HG02943 (cell line): ENCODE results near the gene GRIN3A.
"Not testable (repeated sequence)": the region's sequence is repeated elsewhere in the genome, so short reads cannot be mapped to it uniquely, and the experiment has no call there.

Experiments
- ATAC-seq: cut with Tn5 transposase; IDR thresholded peaks from one replicate; pipeline ENCODE4 v1.9.1; 2021; ENCODE audit warnings: mild to moderate bottlenecking, low read depth, moderate library complexity; ENCODE audit not compliant: unreplicated experiment

GRIN3A gene

DNA sequence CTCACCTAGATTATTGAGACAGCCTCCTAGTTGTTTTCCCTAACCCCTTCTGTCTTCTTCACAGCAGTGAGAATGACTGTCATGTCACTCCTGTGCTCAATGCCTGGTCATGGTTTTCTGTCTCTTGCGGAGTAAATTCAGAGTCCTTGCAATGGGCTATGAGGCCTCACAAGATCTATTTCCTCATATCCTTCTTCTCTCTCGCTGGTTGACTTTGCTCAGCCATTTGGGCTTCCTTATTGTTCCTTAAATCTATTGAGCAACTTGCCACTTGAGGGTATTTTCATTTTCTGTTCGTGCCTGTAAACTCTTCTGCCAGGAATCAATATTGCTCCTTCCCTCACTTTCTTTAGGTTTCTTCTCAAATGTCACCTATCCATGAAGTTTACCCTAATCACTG, 152.7 kb downstream of the GRIN3A start:
- ATAC-seq = no peak

DNA sequence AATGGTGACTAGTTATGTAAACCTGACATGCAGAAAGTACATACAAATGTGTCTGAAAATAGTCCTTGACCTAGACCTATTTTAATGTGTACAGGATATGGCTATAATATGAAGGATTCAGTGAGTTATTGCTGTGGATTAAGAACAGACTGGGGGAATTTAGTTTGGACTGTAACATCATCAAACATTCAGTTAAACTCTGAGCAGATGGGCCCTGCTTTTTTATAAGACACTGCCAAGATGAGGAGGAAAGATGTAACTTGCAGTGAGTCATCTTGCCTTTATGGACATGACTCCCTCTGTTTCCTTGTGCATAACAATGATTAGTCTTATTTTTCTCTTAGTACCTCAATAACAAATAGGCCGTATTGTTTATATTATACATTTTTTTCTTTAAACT, 155.9 kb downstream of the GRIN3A start:
- ATAC-seq = no peak

- ATAC-seq = no peak
These were observed 158.5 kb downstream of the GRIN3A start for GRCh38 chr9:101579711-101580545.

GRCh38 chr9:101578378-101578777, 160.1 kb downstream of the GRIN3A start:
- ATAC-seq = no peak

DNA sequence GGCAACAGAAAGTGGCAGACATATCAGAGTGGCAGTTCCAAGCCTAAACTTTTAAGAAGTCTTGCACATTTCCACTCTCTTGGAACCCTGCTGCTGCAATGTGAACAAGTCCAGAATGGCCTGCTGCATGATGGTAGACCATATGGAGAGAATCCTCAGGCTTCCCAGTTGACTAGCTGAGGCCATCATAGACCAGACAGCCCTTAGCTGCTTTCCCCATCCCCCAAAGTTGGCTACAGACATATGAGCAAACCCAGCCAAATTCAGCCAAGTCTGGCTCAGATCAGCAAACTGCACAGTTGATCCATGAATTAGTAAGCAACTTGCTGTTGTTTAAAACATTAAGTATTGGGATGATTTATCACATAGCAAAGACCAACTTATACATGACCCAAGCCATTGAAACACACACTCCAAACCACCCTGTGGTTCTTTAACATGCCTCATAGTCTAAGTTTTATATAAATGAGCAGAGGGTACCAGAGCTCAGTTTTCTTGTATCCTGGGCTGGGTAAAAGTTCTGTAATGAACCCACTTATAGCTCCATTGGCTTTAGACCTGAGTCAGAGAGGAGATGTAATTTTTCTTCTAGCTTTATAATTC, 163.6 kb downstream of the GRIN3A start:
- no peak for ATAC-seq

DNA sequence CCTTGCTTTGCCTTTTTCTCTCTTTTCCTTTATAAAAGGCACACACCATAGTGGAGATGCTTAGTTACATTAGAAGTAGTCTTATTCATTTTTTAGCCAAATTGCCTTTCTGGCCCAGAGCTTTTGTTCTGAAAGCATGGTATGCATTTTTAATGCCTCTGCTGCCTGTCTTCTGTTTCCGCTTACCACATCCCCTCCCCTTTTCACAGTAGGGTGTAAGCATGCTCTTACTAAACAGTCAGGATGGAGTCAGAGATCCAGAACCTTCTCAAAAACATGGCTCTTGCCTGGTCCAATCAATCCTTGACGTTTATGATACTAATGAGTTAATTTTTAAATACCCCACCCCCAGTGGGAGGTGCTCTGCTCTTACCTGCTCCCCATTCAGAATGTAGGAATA, 166.1 kb downstream of the GRIN3A start:
- no peak for ATAC-seq

- ATAC-seq = no peak
These were observed 167.3 kb downstream of the GRIN3A start for GRCh38 chr9:101571114-101571513.

DNA sequence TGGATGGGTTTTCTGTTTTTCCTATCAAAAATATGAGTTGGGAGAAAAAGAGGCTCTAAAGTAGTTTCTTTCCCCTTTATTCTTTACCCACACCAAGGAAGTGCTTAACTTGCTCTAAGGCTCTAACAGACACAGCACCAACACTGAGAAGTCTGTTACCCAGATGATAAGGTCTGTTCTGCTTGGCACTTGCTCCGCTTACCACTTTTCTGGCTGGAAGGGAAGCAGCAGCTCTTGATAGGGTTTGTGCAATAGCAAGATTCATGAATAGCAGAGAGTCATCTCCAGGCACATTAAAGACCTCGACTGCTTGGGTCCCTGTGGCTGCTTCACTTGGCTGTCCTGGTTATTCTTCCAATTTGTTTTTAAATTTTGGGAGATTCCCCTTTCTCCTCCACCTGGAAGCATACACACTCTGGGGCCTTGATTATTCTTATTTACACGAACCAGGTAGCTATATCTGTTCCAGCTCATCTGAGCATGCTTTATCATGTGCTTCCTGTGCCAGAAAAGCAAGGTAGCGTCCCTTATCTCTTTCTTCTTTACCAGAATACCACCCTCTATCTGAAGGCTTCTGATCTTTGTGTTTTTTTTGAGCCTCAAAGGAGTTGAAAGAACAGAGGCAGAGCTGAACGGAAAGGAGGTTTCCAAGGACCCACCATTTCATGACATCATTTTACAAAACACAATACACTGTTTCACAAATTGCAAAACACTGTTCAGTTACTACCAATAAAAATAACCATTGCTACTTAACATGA, 168.5 kb downstream of the GRIN3A start:
- ATAC-seq = no peak

GRCh38 chr9:101567725-101568350, 170.6 kb downstream of the GRIN3A start:
- no peak for ATAC-seq

- ATAC-seq = no peak
These were observed 171.3 kb downstream of the GRIN3A start for GRCh38 chr9:101566904-101567724.

GRCh38 chr9:101564252-101564651, 174.2 kb downstream of the GRIN3A start:
- no peak for ATAC-seq

DNA sequence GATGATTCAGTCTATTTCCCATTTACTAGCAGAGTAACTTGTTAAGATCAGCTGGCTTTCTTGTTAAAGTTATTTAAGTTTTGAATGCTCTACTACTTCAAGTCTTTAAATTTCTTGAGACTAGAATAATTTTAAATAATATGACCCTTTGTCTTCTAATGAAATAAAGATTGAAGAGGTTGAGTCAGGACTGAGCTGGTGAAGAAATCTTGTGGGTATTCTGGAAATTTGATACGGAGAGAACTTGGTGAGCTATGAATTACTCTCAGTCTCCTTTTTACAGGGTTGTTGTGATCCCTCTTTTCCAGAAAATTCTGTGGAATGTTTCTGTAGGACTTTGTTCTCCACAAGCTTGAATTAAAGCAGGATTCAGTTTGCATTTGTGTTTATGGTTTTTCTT, 175.5 kb downstream of the GRIN3A start:
- no peak for ATAC-seq

DNA sequence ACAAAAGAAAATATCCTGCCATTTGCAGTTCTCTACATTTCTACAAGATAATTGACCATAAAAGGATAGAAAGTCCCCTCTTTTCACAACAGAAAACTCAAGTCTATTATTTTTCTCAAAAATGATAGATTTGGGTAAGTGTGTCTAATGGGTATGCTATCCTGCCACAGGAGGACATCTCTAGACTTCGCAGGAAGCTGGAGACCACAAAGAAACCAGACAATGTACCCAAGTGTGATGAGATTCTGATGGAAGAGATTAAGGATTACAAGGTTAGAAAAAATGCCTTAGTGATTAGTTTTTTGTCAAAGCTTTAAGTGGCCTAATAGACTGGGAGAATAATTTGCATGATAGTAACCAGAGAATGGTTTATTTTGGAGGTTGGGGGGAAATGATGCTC, 176.7 kb downstream of the GRIN3A start:
- no peak for ATAC-seq

DNA sequence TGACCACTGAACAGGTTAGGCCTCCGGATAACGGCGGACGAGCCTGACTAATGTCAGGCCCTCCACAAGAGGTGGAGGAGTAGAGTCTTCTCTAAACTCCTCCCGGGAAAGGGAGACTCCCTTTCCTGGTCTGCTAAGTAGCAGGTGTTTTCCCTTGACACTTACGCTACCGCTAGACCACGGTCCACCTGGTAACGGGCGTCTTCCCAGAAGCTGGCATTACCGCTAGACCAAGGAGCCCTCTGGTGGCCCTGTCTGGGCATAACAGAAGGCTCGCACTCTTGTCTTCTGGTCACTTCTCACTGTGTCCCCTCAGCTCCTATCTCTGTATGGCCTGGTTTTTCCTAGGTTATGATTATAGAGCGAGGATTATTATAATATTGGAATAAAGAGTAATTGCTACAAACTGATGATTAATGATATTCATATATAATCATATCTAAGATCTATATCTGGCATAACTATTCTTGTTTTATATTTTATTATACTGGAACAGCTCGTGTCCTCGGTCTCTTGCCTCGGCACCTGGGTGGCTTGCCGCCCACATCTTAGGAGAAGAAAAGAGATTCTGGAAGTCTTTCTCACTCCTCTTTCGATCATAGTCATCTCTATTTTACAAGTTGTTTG, 188.9 kb downstream of the GRIN3A start:
- ATAC-seq = not testable (repeated sequence)

DNA sequence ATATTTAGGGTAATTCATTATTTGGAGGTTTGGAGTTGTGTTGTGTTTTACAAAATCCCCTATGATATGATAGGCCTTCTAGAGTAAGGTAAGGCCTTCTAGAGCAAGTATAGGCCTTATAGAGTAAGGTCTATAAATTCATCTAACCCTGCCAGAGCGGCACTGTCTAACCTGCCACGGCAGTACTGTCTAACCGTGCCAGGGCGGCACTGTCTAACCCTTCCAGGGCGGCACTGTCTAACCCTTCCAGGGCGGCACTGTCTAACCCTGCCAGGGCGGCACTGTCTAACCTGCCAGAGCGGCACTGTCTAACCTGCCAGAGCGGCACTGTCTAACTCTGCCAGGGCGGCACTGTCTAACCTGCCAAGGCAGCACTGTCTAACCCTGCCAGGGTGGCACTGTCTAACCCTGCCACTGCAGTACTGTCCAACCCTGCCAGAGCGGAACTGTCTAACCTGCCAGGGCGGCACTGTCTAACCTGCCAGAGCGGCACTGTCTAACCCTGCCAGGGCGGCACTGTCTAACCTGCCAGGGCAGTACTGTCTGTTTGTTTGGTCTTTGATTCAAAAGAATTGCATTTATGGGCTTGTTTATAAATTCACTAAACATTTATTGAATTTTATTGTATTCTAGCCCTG, 195.2 kb downstream of the GRIN3A start:
- no peak for ATAC-seq

GRCh38 chr9:101540069-101540468, 198.4 kb downstream of the GRIN3A start:
- no peak for ATAC-seq

GRCh38 chr9:101536938-101537337, 201.5 kb downstream of the GRIN3A start:
- ATAC-seq = no peak

DNA sequence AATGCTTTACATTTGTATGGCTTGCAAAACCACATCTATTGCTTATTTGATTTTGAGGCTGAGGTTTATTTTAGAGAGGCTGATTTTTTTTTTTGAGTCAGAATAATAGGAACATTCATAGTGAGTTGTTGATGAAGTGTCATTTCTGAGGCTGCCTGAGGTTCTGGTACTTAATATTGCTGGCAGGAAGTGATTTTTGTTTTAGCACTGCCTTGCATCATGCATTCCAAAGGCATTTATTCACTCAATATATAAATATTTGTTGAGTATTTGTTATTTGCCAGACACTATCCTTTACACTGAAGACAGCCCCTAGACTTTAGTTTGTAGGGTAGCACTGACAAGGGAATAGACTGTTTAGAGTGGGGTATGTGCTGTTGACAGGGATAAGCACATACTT, 202.1 kb downstream of the GRIN3A start:
- no peak for ATAC-seq
